GM21529 (cell line): ENCODE measurements around the gene FKBP1A.

ENCODE experiments used
- ATAC-seq: cut with Tn5 transposase; IDR thresholded peaks from one replicate; pipeline ENCODE4 v1.9.1; 2021; ENCODE audit not compliant: unreplicated experiment

FKBP1A gene

GRCh38 chr20:1392693-1393506, at the start of gene FKBP1A:
Gene FKBP1A (minus strand): TSS chr20:1393054. CDS start chr20:1392998, 56 bp downstream.
- peak; percentile 88 for ATAC-seq

DNA sequence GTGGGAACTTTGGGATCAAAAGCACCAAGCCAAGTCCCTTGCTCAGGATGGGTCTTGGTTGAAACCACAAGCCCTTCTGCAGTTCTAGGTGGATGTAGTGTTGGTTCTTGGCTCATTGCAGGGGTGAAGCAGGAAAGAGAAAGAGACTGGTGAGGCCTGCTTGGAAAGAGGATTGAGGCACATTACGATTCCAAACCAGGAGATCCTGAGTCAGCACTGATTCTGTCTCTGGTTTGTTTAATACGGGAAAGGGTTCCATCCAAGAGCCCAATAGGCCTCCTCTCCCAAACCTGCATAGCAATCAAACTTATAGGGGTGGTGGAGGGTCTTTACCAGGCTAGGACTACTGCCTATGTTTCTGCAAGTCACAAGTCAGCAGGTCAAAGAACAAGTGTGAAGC, 49.5 kb upstream of the FKBP1A start:
- ATAC-seq = no peak

DNA sequence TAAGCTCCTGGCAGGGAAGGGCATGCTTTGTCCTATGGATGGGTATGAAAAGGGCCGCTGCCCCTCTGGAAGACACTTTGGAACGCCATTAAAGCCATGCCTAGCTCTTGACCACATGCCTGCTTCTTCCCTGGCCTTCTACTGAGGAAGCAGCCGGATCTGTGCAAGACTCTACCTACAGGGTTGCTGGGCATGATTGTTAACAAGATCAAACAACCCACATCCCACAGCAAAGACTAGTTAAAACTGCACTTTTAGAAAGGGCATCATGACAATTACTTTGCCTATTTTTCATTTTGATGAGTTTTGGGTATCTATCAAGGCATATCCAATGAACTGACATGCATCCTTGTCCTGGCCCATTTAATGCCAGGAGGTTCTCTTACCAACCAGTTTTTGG, 48.3 kb upstream of the FKBP1A start:
- no peak for ATAC-seq

- ATAC-seq = no peak
Measured at GRCh38 chr20:1440024-1440423, 47.2 kb upstream of the FKBP1A start.

- no peak for ATAC-seq
Measured at GRCh38 chr20:1438361-1438760, 45.5 kb upstream of the FKBP1A start.

- ATAC-seq = peak; percentile 47
Measured at GRCh38 chr20:1437235-1437904, 44.5 kb upstream of the FKBP1A start.

GRCh38 chr20:1436263-1436662, 43.4 kb upstream of the FKBP1A start:
- ATAC-seq = no peak

- ATAC-seq = no peak
Measured at GRCh38 chr20:1435337-1435699, 42.5 kb upstream of the FKBP1A start.

- peak; percentile 94 for ATAC-seq
Measured at GRCh38 chr20:1434571-1435336, 41.9 kb upstream of the FKBP1A start.

DNA sequence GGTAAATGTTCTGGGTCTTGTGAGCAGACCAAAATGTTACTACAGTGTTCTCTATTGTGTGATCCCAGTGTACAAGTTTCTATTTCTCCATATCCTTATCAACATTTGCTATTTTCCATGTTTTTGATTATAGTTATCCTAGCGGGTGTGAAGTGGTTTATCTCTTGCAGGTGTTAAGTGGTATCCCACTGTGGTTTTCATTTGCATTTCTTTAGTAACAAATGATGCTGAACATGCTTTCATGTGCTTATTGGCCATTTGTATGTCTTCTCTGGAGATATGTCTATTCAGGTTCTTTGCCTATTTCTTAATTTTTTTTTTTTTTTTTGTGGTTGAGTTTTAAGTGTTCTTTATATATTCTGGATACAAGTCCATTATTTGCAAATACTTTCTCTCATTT, 38.3 kb upstream of the FKBP1A start:
- no peak for ATAC-seq

DNA sequence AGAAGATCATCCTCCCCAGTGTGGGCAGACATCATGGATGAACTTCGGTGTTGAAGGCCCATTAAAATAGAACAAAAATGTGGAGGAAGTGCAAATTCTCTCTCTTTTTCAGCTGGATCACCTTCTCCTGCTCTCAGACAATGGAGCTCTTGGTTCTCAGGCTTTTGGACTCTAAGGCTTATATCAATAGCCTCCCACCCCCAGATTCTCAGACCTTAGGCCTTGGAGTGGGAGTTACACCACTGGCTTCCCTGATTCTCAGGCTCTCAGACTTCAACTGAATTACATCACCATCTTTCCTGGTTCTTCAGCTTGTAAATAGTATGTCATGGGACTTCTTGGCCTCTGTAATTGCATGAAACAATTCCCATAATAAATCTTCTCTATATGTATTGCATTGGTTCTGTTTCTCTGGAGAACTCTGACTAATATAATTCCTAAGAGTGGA, 37.2 kb upstream of the FKBP1A start:
- ATAC-seq = no peak

- no peak for ATAC-seq
Measured at GRCh38 chr20:1429143-1429728, 36.4 kb upstream of the FKBP1A start.

DNA sequence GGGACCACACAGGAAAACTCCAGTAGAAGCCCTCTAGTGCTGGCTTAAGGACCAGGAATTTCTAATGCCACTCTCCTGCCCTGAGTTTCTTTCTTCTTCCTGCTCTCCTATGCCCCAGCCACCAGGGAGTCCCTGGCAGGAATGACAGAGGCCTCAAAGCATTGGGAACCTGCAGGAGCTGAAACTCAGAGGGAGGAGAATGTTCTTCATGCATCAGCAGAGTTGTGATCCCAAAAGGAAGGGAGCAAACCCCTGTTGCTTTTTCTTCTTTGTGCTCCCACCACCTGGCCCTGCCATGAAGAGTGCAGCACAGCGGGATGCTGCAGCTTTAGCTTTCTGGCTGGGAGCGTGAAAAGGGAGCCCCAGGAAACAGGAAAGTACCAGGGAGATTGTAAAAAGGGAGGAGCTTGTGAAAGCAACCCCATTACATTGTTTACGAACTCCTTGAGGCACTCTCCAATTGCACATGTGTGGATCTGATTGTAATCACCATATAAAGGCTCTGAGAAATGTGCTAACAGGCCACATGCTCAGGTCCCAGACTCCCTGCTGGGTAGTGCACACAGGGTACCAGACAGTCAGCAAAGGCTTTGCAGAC, 34.7 kb upstream of the FKBP1A start:
- ATAC-seq = no peak

- no peak for ATAC-seq
Measured at GRCh38 chr20:1426231-1426849, 33.5 kb upstream of the FKBP1A start.

DNA sequence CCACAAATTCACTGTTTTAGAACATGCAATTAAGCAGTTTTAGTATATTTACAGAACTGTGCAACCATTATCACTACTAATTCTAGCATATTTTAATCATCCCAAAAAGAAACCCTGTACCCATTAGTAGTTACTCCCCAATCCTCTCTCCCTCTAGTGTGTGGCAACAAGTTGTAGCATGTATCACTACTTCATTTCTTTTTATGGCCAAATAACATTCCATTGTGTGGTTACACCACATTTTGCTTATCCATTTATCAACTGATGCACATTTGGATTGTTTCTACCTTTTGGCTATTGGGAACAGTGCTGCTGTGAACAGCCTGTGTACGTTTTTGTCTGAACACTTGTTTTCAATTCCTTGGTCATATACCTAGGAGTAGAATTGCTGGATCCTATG, 31.5 kb upstream of the FKBP1A start:
- ATAC-seq = no peak

- no peak for ATAC-seq
Measured at GRCh38 chr20:1423625-1424106, 30.8 kb upstream of the FKBP1A start.

DNA sequence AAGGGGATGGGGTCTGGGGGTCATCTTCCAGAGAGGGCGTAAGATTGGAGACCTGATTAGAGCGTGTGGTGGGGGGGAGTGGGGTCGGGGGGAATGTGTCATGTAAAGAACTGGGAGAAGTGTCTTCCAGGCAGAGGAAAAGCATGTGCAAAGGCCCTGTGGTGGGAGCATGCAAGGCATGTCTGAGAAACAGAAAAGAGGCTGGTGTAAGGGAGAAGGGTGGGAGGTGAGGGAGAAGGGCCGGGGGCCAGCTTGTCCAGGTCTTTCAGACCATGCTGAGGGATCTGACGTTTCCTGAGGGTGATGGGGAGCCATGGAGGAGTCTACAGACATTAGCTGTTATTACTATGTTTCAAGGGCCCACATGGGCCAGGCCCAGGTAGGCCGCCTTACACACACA, 30.4 kb upstream of the FKBP1A start:
- ATAC-seq = no peak

DNA sequence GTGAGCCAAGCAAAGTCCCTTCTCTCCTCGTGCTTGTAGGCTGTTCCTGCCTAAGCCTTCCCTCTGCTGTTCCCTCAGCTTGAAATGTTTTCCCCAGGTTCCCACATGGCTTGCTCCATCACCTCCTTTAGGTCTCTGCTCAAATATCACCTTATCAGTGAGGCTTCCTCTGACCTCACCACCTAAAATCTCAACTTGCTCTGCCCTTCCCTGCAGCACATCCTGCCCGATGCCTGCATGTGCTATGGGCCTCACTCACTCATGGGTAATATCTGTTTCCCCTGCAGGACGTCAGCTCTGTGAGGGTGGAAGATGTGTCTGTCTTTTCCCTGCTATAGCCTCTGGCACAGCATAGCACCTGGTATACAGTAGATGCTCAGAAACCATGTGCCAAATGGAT, 29.9 kb upstream of the FKBP1A start:
- no peak for ATAC-seq

- ATAC-seq = no peak
Measured at GRCh38 chr20:1420066-1420465, 27.2 kb upstream of the FKBP1A start.

- no peak for ATAC-seq
Measured at GRCh38 chr20:1418350-1418749, 25.5 kb upstream of the FKBP1A start.
